Astrocyte (in vitro differentiated cells and primary cell): Measurements from ENCODE around the gene EFNA2. TPM values are rescaled to one million over a fixed set of nuclear protein-coding genes. Genes with fewer than 3 reads are reported as not detected.

Experiments used
- DNase-seq: peaks from one replicate; pipeline ENCODE4 v3.0.0-alpha.2; 2010; ENCODE audit warnings: low read depth
- FAIRE-seq: peaks from 2 replicates; lab custom pipeline; 2011; peaks lifted over from hg19 to GRCh38; lab: Jason Lieb, UNC
- H2AFZ ChIP-seq: 2 replicates; pipeline ENCODE4 v1.6.0; 2012; ENCODE audit warnings: low read depth, low read length, inconsistent platforms
- H3K27ac ChIP-seq: 2 replicates; pipeline ENCODE4 v1.5.1; 2011; ENCODE audit warnings: low read depth, low read length, inconsistent platforms
- H3K27me3 ChIP-seq: 2 replicates; pipeline ENCODE4 v1.6.0; 2011; ENCODE audit warnings: low read length, inconsistent platforms; ENCODE audit not compliant: insufficient read depth
- H3K36me3 ChIP-seq: 2 replicates; pipeline ENCODE4 v1.5.1; 2011; ENCODE audit warnings: low read length, inconsistent platforms; ENCODE audit not compliant: insufficient read depth
- H3K4me1 ChIP-seq: 2 replicates; pipeline ENCODE4 v1.5.1; 2011; ENCODE audit warnings: low read length, inconsistent platforms; ENCODE audit not compliant: insufficient read depth
- H3K4me2 ChIP-seq: 2 replicates; pipeline ENCODE4 v1.6.0; 2012; ENCODE audit warnings: low read length, inconsistent platforms
- H3K4me3 ChIP-seq: 2 replicates; pipeline ENCODE4 v1.5.1; 2011; ENCODE audit warnings: low read depth, mild to moderate bottlenecking, low read length, inconsistent platforms; ENCODE audit not compliant: insufficient read depth
- H3K79me2 ChIP-seq: 2 replicates; pipeline ENCODE4 v1.6.0; 2012; ENCODE audit warnings: mild to moderate bottlenecking, low read length, inconsistent platforms; ENCODE audit not compliant: insufficient read depth
- H3K9ac ChIP-seq: 2 replicates; pipeline ENCODE4 v1.6.0; 2012; ENCODE audit warnings: mild to moderate bottlenecking, low read length, inconsistent platforms
- H3K9me3 ChIP-seq: 2 replicates; pipeline ENCODE4 v1.5.1; 2012; ENCODE audit warnings: low read depth, mild to moderate bottlenecking, low read length, inconsistent platforms; ENCODE audit not compliant: insufficient read depth
- H4K20me1 ChIP-seq: 2 replicates; pipeline ENCODE4 v1.6.0; 2012; ENCODE audit warnings: low read length, inconsistent platforms; ENCODE audit not compliant: insufficient read depth
- H3K27ac Mint-ChIP-seq: one replicate; pipeline ENCODE4 v1.8.0; 2021; ENCODE audit warnings: mild to moderate bottlenecking, mixed read lengths; ENCODE audit not compliant: unreplicated experiment
- H3K27me3 Mint-ChIP-seq: one replicate; pipeline ENCODE4 v1.8.0; 2021; ENCODE audit warnings: low read depth, mixed read lengths; ENCODE audit not compliant: unreplicated experiment
- H3K36me3 Mint-ChIP-seq: one replicate; pipeline ENCODE4 v1.8.0; 2021; ENCODE audit warnings: low read depth, mixed read lengths; ENCODE audit not compliant: unreplicated experiment
- H3K4me1 Mint-ChIP-seq: one replicate; pipeline ENCODE4 v1.8.0; 2021; ENCODE audit warnings: low read depth, mixed read lengths; ENCODE audit not compliant: unreplicated experiment
- H3K4me3 Mint-ChIP-seq: one replicate; pipeline ENCODE4 v1.8.0; 2021; ENCODE audit warnings: mild to moderate bottlenecking, moderate library complexity, mixed read lengths; ENCODE audit not compliant: unreplicated experiment
- H3K9me3 Mint-ChIP-seq: one replicate; pipeline ENCODE4 v1.8.0; 2021; ENCODE audit warnings: mild to moderate bottlenecking, mixed read lengths; ENCODE audit not compliant: unreplicated experiment
- CTCF ChIP-seq: IDR thresholded peaks from 2 replicates; pipeline ENCODE4 v1.5.1; 2011; ENCODE audit warnings: low read depth, mild to moderate bottlenecking, inconsistent platforms, low read length, moderate library complexity; ENCODE audit not compliant: insufficient read depth
- EZH2 ChIP-seq: IDR thresholded peaks from 2 replicates; pipeline ENCODE4 v1.6.1; 2012; ENCODE audit warnings: mild to moderate bottlenecking, low read length, inconsistent platforms; ENCODE audit not compliant: insufficient read depth
- total RNA-seq: library from RNA; stranded (reverse); gene quantifications from 2 replicates; pipeline ENCODE4 v1.2.1, GENCODE V29; 2021

The EFNA2 gene
- total RNA-seq, 1 donor from 2014 or later, result 8.4 TPM

GRCh38 chr19:1247748-1248138, 37.9 kb upstream of the EFNA2 start:
- no peak overlapping the region for H2AFZ ChIP-seq

GRCh38 chr19:1248139-1248785, 37.4 kb upstream of the EFNA2 start, which contains the start of gene MIDN:
Gene MIDN (plus strand): TSS chr19:1248583. CDS start chr19:1250297, 1,714 bp downstream.
- Mint-ChIP-seq H3K4me1 (peaks cover 2% of the 10 kb centered on the region), H3K9me3 (no peaks in the 10 kb centered on the region), H3K27me3 (no peaks in the 10 kb centered on the region), H3K27ac (no peak within 1 kb of the TSS), H3K36me3 (peaks cover 2% of the 10 kb centered on the region), H3K4me3 (peak within 1 kb of the TSS; percentile 82)
- Histone ChIP-seq H3K9ac (peak within 1 kb of the TSS; percentile 93), H3K27ac (peak within 1 kb of the TSS; percentile 95), H3K27me3 (no peaks in the 10 kb centered on the region), H3K4me1 (peaks cover 28% of the 10 kb centered on the region), H3K9me3 (no peaks in the 10 kb centered on the region), H3K4me2 (peak within 1 kb of the TSS; percentile 84), H4K20me1 (peaks cover 31% of the 10 kb centered on the region), H3K4me3 (peak within 1 kb of the TSS; percentile 76), H2AFZ (peak within 1 kb of the TSS; percentile 75), H3K36me3 (peaks cover 2% of the 10 kb centered on the region), H3K79me2 (peaks cover 59% of the 10 kb centered on the region)
- FAIRE-seq, result no peak
- peak; percentile 75 for DNase-seq
- TF ChIP-seq EZH2 (no peak), CTCF (peak; percentile 10)

More at GRCh38 chr19:1247748-1248138, 37.9 kb upstream of the EFNA2 start:
- Histone ChIP-seq H3K9ac (peak overlapping the region; percentile 93), H4K20me1 (peaks cover 35% of the 10 kb centered on the region), H3K36me3 (peaks cover 2% of the 10 kb centered on the region), H3K9me3 (no peaks in the 10 kb centered on the region), H3K4me2 (peak overlapping the region; percentile 84), H3K27ac (peak overlapping the region; percentile 95), H3K79me2 (peaks cover 59% of the 10 kb centered on the region), H3K27me3 (no peaks in the 10 kb centered on the region), H3K4me1 (peaks cover 32% of the 10 kb centered on the region), H3K4me3 (no peak overlapping the region)
- H3K9me3 Mint-ChIP-seq, result no peaks in the 10 kb centered on the region
- H3K4me1 Mint-ChIP-seq, result peaks cover 2% of the 10 kb centered on the region
- DNase-seq, result no peak
- no peak overlapping the region for H3K27ac Mint-ChIP-seq
- H3K27me3 Mint-ChIP-seq, result no peaks in the 10 kb centered on the region
- peaks cover 2% of the 10 kb centered on the region for H3K36me3 Mint-ChIP-seq
- TF ChIP-seq CTCF (no peak), EZH2 (no peak)
- no peak for FAIRE-seq
- no peak overlapping the region for H3K4me3 Mint-ChIP-seq

GRCh38 chr19:1248786-1249297, 36.8 kb upstream of the EFNA2 start:
- no peaks in the 10 kb centered on the region for H3K9me3 ChIP-seq
- H2AFZ ChIP-seq, result no peak overlapping the region
- H3K9ac ChIP-seq, result peak overlapping the region; percentile 93
- H3K4me3 ChIP-seq, result peak overlapping the region; percentile 76
- FAIRE-seq, result no peak
- Mint-ChIP-seq H3K4me1 (peaks cover 2% of the 10 kb centered on the region), H3K9me3 (no peaks in the 10 kb centered on the region), H3K4me3 (peak overlapping the region; percentile 82), H3K27ac (no peak overlapping the region), H3K36me3 (peaks cover 2% of the 10 kb centered on the region), H3K27me3 (no peaks in the 10 kb centered on the region)
- H3K4me2 ChIP-seq, result peak overlapping the region; percentile 84
- peaks cover 2% of the 10 kb centered on the region for H3K36me3 ChIP-seq
- H3K4me1 ChIP-seq, result peaks cover 30% of the 10 kb centered on the region
- peak overlapping the region; percentile 95 for H3K27ac ChIP-seq
- no peaks in the 10 kb centered on the region for H3K27me3 ChIP-seq
- TF ChIP-seq EZH2, result no peak
- TF ChIP-seq CTCF, result peak; percentile 25
- no peak for DNase-seq
- peaks cover 59% of the 10 kb centered on the region for H3K79me2 ChIP-seq
- H4K20me1 ChIP-seq, result peaks cover 31% of the 10 kb centered on the region
